H1 (cell line): Measurements from ENCODE around the gene CKAP5. TPM values are rescaled to one million over a fixed set of nuclear protein-coding genes. Genes with fewer than 3 reads are reported as not detected.

Experiments used
- CTCF ChIA-PET: fragments of 300-600 bp; sonication (Branson Sonifier 250); formaldehyde crosslinking; loops from one replicate; lab custom pipeline; 2021; ENCODE audit not compliant: partially characterized antibody; lab: Charles Lee
- POLR2A ChIA-PET: fragments of 300-600 bp; sonication (Branson Sonifier 250); formaldehyde crosslinking; loops from one replicate; lab custom pipeline; 2021; ENCODE audit warnings: inconsistent platforms; ENCODE audit not compliant: partially characterized antibody; lab: Charles Lee
- DNase-seq, 2 experiments: peaks; one replicate each; pipeline versions ENCODE4 v3.0.0 to v3.0.0-alpha.2; 2010 to 2022; ENCODE audit warnings: low spot score in 2 of 2, low read depth in 1 of 2, mixed read lengths in 1 of 2
- FAIRE-seq: peaks from 2 replicates; lab custom pipeline; 2011; peaks lifted over from hg19 to GRCh38; lab: Jason Lieb, UNC
- H2AFZ ChIP-seq: 2 replicates; pipeline ENCODE4 v1.8.1; 2012; ENCODE audit warnings: low read length, inconsistent platforms
- H2AK5ac ChIP-seq: 2 replicates; pipeline ENCODE4 v1.6.1; 2013; ENCODE audit warnings: low read depth, low read length
- H2BK120ac ChIP-seq: replicated peaks from 2 replicates; pipeline ENCODE3; 2013; ENCODE audit warnings: low read depth, low read length, inconsistent platforms
- H2BK12ac ChIP-seq: 2 replicates; pipeline ENCODE4 v1.6.1; 2013; ENCODE audit warnings: low read depth, low read length
- H2BK15ac ChIP-seq: 2 replicates; pipeline ENCODE4 v1.6.1; 2013; ENCODE audit warnings: low read length
- H2BK20ac ChIP-seq: 2 replicates; pipeline ENCODE4 v1.6.1; 2013; ENCODE audit warnings: low read length
- H2BK5ac ChIP-seq: 2 replicates; pipeline ENCODE4 v1.6.1; 2013; ENCODE audit warnings: low read depth, low read length
- H3K14ac ChIP-seq: 2 replicates; pipeline ENCODE4 v1.6.1; 2013; ENCODE audit warnings: inconsistent platforms; ENCODE audit not compliant: insufficient read length
- H3K18ac ChIP-seq: 2 replicates; pipeline ENCODE4 v1.6.1; 2013; ENCODE audit warnings: low read length; ENCODE audit errors: extremely low read depth
- H3K23ac ChIP-seq: 2 replicates; pipeline ENCODE4 v1.6.1; 2013; ENCODE audit warnings: inconsistent platforms; ENCODE audit not compliant: insufficient read length
- H3K23me2 ChIP-seq: 2 replicates; pipeline ENCODE4 v1.6.1; 2013; ENCODE audit warnings: low read depth, low read length
- H3K27ac ChIP-seq: 2 replicates; pipeline ENCODE4 v1.6.1; 2011; ENCODE audit warnings: low read depth, low read length, inconsistent platforms
- H3K27me3 ChIP-seq, 4 experiments: replicated peaks in 1 of 4; 1 replicate in 1 of 4; 2 replicates in 3 of 4; pipeline versions ENCODE4 v1.6.1 to v1.8.1; 2011 to 2013; ENCODE audit warnings: low read length in 3 of 4, mild to moderate bottlenecking in 3 of 4, inconsistent platforms in 2 of 4, mixed read lengths in 2 of 4, moderate library complexity in 1 of 4; ENCODE audit not compliant: control insufficient read depth in 3 of 4, insufficient read depth in 3 of 4; ENCODE audit errors: extremely low read depth in 1 of 4
- H3K36me3 ChIP-seq, 4 experiments: 2 replicates each; pipeline versions ENCODE4 v1.6.1 to v1.8.1; 2011 to 2013; ENCODE audit warnings: mild to moderate bottlenecking in 4 of 4, low read length in 3 of 4, moderate library complexity in 2 of 4, control low read depth in 1 of 4, inconsistent platforms in 1 of 4; ENCODE audit not compliant: insufficient read depth in 4 of 4, control insufficient read depth in 2 of 4
- H3K4ac ChIP-seq: replicated peaks from 2 replicates; pipeline ENCODE3; 2013; ENCODE audit warnings: low read length, low read depth, mixed read lengths, inconsistent platforms; ENCODE audit not compliant: insufficient read length
- H3K4me1 ChIP-seq, 4 experiments: replicated peaks in 1 of 4; 1 replicate in 1 of 4; 2 replicates in 3 of 4; pipeline versions ENCODE4 v1.6.1 to v1.8.1; 2011 to 2013; ENCODE audit warnings: low read length in 3 of 4, inconsistent platforms in 2 of 4, mixed read lengths in 1 of 4; ENCODE audit not compliant: insufficient read depth in 4 of 4, control insufficient read depth in 3 of 4
- H3K4me2 ChIP-seq, 2 experiments: 2 replicates each; pipeline versions ENCODE4 v1.6.1 to v1.8.1; 2011 to 2013; ENCODE audit warnings: low read depth in 2 of 2, low read length in 2 of 2, control low read depth in 1 of 2, inconsistent platforms in 1 of 2, mild to moderate bottlenecking in 1 of 2; ENCODE audit not compliant: insufficient read depth in 1 of 2
- H3K4me3 ChIP-seq, 4 experiments: fragments of 200-600, 300-600 bp in 1 of 4; sonication (generic), shearing (Covaris generic), sonication (Bioruptor Twin) in 1 of 4; 2 replicates each; pipeline versions ENCODE4 v1.5.1 to v1.8.1; 2011 to 2016; ENCODE audit warnings: low read length in 4 of 4, low read depth in 3 of 4, control low read depth in 2 of 4, inconsistent platforms in 2 of 4, mild to moderate bottlenecking in 2 of 4, mixed read lengths in 1 of 4, moderate library complexity in 1 of 4; ENCODE audit not compliant: insufficient read depth in 2 of 4; ENCODE audit errors: extremely low read depth in 1 of 4
- H3K56ac ChIP-seq: replicated peaks from 2 replicates; pipeline ENCODE3; 2013; ENCODE audit warnings: low read depth, mild to moderate bottlenecking, mixed read lengths, low read length, inconsistent platforms; ENCODE audit not compliant: insufficient read length
- H3K79me1 ChIP-seq: 2 replicates; pipeline ENCODE4 v1.6.1; 2013; ENCODE audit warnings: low read depth, low read length, control low read depth
- H3K79me2 ChIP-seq, 2 experiments: 2 replicates each; pipeline versions ENCODE4 v1.6.1 to v1.8.1; 2012 to 2013; ENCODE audit warnings: low read length in 2 of 2, mild to moderate bottlenecking in 2 of 2, inconsistent platforms in 1 of 2; ENCODE audit not compliant: insufficient read depth in 2 of 2, control insufficient read depth in 1 of 2
- H3K9ac ChIP-seq, 4 experiments: replicated peaks in 1 of 4; 1 replicate in 1 of 4; 2 replicates in 3 of 4; pipeline versions ENCODE4 v1.6.1 to v1.8.1; 2011 to 2013; ENCODE audit warnings: low read depth in 3 of 4, low read length in 3 of 4, control low read depth in 2 of 4, mild to moderate bottlenecking in 2 of 4, moderate library complexity in 2 of 4, inconsistent platforms in 1 of 4; ENCODE audit errors: extremely low read depth in 1 of 4
- H3K9me3 ChIP-seq, 2 experiments: 2 replicates each; pipeline versions ENCODE4 v1.6.1 to v1.8.1; 2012 to 2013; ENCODE audit warnings: mild to moderate bottlenecking in 2 of 2, moderate library complexity in 2 of 2, control low read depth in 1 of 2, inconsistent platforms in 1 of 2, low read depth in 1 of 2, low read length in 1 of 2, mixed read lengths in 1 of 2; ENCODE audit not compliant: insufficient read depth in 2 of 2
- H4K20me1 ChIP-seq, 2 experiments: replicated peaks in 1 of 2; 2 replicates each; pipeline versions ENCODE3 to v1.8.1; 2011 to 2013; ENCODE audit warnings: inconsistent platforms in 2 of 2, low read length in 2 of 2, mild to moderate bottlenecking in 1 of 2; ENCODE audit not compliant: insufficient read depth in 2 of 2, control insufficient read depth in 1 of 2
- H4K5ac ChIP-seq: 2 replicates; pipeline ENCODE4 v1.6.1; 2013; ENCODE audit warnings: low read length, low read depth, mixed read lengths, inconsistent platforms; ENCODE audit not compliant: insufficient read length
- H4K8ac ChIP-seq: 2 replicates; pipeline ENCODE4 v1.8.0; 2013; ENCODE audit warnings: mild to moderate bottlenecking, moderate library complexity, low read length, inconsistent platforms; ENCODE audit not compliant: insufficient read depth; ENCODE audit errors: extremely low read depth
- H4K91ac ChIP-seq: replicated peaks from 2 replicates; pipeline ENCODE3; 2013; ENCODE audit warnings: low read length, mixed read lengths, inconsistent platforms; ENCODE audit not compliant: insufficient read length
- HDAC6 ChIP-seq: IDR thresholded peaks from one replicate; pipeline ENCODE4 v1.7.1; 2012; ENCODE audit warnings: low read depth, mild to moderate bottlenecking, inconsistent platforms, low read length, moderate library complexity
- MAFK ChIP-seq: IDR thresholded peaks from 2 replicates; pipeline ENCODE4 v1.6.1; 2012; ENCODE audit warnings: low read depth, mild to moderate bottlenecking, improper control_type of control experiment, low read length
- POU5F1 ChIP-seq: IDR thresholded peaks from 2 replicates; pipeline ENCODE4 v1.6.1; 2011; ENCODE audit warnings: low read depth, mild to moderate bottlenecking, low read length, moderate library complexity
- RAD21 ChIP-seq, 2 experiments: IDR thresholded peaks in 1 of 2; conservative IDR thresholded peaks in 1 of 2; 2 replicates each; pipeline ENCODE4 v1.6.1; 2011; ENCODE audit warnings: low read depth in 2 of 2, low read length in 2 of 2, improper control_type of control experiment in 1 of 2, inconsistent platforms in 1 of 2, mild to moderate bottlenecking in 1 of 2, moderate library complexity in 1 of 2
- RFX5 ChIP-seq: IDR thresholded peaks from 2 replicates; pipeline ENCODE4 v1.6.1; 2011; ENCODE audit warnings: low read depth, low read length, improper control_type of control experiment, borderline replicate concordance
- SIRT6 ChIP-seq: IDR thresholded peaks from one replicate; pipeline ENCODE4 v1.7.1; 2012; ENCODE audit warnings: low read length, inconsistent platforms
- SP1 ChIP-seq: IDR thresholded peaks from 2 replicates; pipeline ENCODE4 v1.6.1; 2011; ENCODE audit warnings: low read depth, low read length
- SP2 ChIP-seq: IDR thresholded peaks from 2 replicates; pipeline ENCODE4 v1.6.1; 2012; ENCODE audit warnings: mild to moderate bottlenecking, low read length, inconsistent platforms
- TAF7 ChIP-seq: optimal IDR thresholded peaks from 2 replicates; pipeline ENCODE3; 2011; ENCODE audit warnings: low read depth, mild to moderate bottlenecking, inconsistent platforms, low read length, moderate library complexity, borderline replicate concordance
- WGBS, 2 experiments: shearing (Covaris generic) in 1 of 2; methylation state at CpG; one replicate each; pipeline versions ENCODE4 v1.1.6 to v1.1.7; 2013 to 2015; ENCODE audit warnings: low lambda C conversion rate in 2 of 2, mixed read lengths in 2 of 2, inconsistent platforms in 1 of 2, low coverage in 1 of 2, missing lambda C conversion rate in 1 of 2; ENCODE audit not compliant: insufficient replicate concordance in 2 of 2, insufficient coverage in 1 of 2, insufficient read length in 1 of 2; ENCODE audit errors: extremely low coverage in 1 of 2, missing lambda C conversion rate in 1 of 2; 5-methylcytosine and 5-hydroxymethylcytosine counted together
- polyA plus RNA-seq, 7 experiments: library from polyadenylated mRNA; depleted of rRNA in 3 of 7; stranded (reverse) in 5 of 7; unstranded in 2 of 7; fragments of >200 nt in 5 of 7; fragments of 200-250 nt in 2 of 7; gene quantifications; 1 replicate in 5 of 7; 2 replicates in 1 of 7; 4 replicates in 1 of 7; pipeline versions ENCODE4 v1.2.1 to v1.2.3, GENCODE V29; 2011 to 2013; ENCODE audit warnings: missing spikeins in 2 of 7, mixed read lengths in 2 of 7
- total RNA-seq: library from RNA; stranded (reverse); fragmentation: NEBNext Ultra II Directional; extraction: Animal tissue kit (Norgen Biotek cat#: 25700); gene quantifications from 2 replicates; pipeline ENCODE4 v1.2.1, GENCODE V29; 2021

CKAP5 gene
- total and polyA plus RNA-seq, 2 of the 8 experiments (the other 6 are each of a cell fraction or from before 2014, with no cell fraction given), result 64.8 to 185 TPM

DNA sequence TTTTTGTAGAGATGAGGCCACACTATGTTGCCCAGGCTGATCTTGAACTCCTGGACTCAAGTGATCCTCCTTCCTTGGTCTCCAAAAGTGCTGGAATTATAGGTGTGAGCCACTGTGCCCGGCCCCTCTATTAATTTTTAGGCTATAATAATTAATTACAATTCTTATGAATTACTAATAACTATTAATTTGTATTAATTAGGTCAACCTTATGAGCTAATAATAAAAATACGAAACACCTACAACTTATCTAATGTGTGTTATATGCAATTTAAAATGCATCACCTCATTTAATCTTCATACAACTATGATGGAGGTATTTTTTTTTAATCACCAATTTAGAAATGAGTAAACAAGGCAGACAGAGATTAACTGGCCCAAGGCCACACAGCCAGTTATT lies 46.0 kb upstream of the CKAP5 start:
- H3K4me1 ChIP-seq, result 0 out of 7 replicates have a peak, but pooled peaks cover 0 to under 1% (median 0%) of the 10 kb centered on the region in 4 experiments
- no peak overlapping the region for H3K27ac ChIP-seq
- H3K23me2 ChIP-seq, result peaks cover 2% of the 10 kb centered on the region; the same call in 1 of the 2 replicates
- ChIA-PET CTCF (interaction anchor here (0.6 to 7.4 kb wide), 9 partner anchors 12 to 271 kb away, joined by 3 to 66 read pairs (median 4); no protein-coding TSS in a partner anchor), POLR2A (no interaction called here)
- H2BK20ac ChIP-seq, result no peak overlapping the region
- no peak overlapping the region for H4K8ac ChIP-seq
- no peak overlapping the region for H3K9ac ChIP-seq
- no peak overlapping the region for H2AFZ ChIP-seq
- H3K79me2 ChIP-seq, result no peaks in the 10 kb centered on the region
- no peak overlapping the region for H2BK120ac ChIP-seq
- no peak overlapping the region for H3K4me3 ChIP-seq
- H2BK5ac ChIP-seq, result no peak overlapping the region
- no peaks in the 10 kb centered on the region for H3K9me3 ChIP-seq
- no peak overlapping the region for H3K18ac ChIP-seq
- peaks cover 0 to 4% of the 10 kb centered on the region in 2 experiments for H4K20me1 ChIP-seq
- no peak overlapping the region for H2BK15ac ChIP-seq
- H2BK12ac ChIP-seq, result no peak overlapping the region
- no peak overlapping the region for H3K23ac ChIP-seq
- H3K4me2 ChIP-seq, result no peak overlapping the region
- no peak overlapping the region for H3K4ac ChIP-seq
- H2AK5ac ChIP-seq, result no peak overlapping the region
- H3K14ac ChIP-seq, result no peak overlapping the region
- WGBS, 2 experiments, result 84% methylated on average over 2 of the region's 2 CpGs; no CpG with 5 or more reads in 1 of the 2 experiments
- DNase-seq (no peak), FAIRE-seq (no peak)
- no peaks in the 10 kb centered on the region for H3K27me3 ChIP-seq
- H4K91ac ChIP-seq, result no peak overlapping the region
- no peak overlapping the region for H4K5ac ChIP-seq
- peaks cover 2 to 22% (median 11%) of the 10 kb centered on the region in 4 experiments; a peak in 4 of 8 replicates for H3K36me3 ChIP-seq
- H3K56ac ChIP-seq, result no peak overlapping the region
- H3K79me1 ChIP-seq, result no peaks in the 10 kb centered on the region
- TF ChIP-seq MAFK, result no peak
- TF ChIP-seq SP2, result no peak
- TF ChIP-seq RFX5, result no peak
- TF ChIP-seq HDAC6, result no peak
- no peak for TF ChIP-seq SP1
- no peak for TF ChIP-seq RAD21 (IDR thresholded peaks at IDR 0.05 in 1 of 2, conservative IDR thresholded peaks at IDR 0.05 in 1 of 2; ENCODE audit: low read depth in 2 of 2, low read length in 2 of 2)
- TF ChIP-seq SIRT6, result no peak
- TF ChIP-seq POU5F1, result no peak
- TF ChIP-seq TAF7, result no peak
